Tibial artery (tissue), 4 donors: ENCODE measurements around the gene HEATR5B.
"Not testable (repeated sequence)": the region's sequence is repeated elsewhere in the genome, so short reads cannot be mapped to it uniquely, and the experiment has no call there.

Experiments
- DNase-seq, 2 donors: peaks; one replicate each; pipeline ENCODE4 v3.0.0-alpha.2; 2019
- H3K27ac ChIP-seq, 2 donors: fragments of 200-600 bp; sonication (generic) in 1 of 2; 1 replicate in 1 of 2; 2 replicates in 1 of 2; pipeline ENCODE4 v1.5.1; 2018 to 2019; ENCODE audit warnings: mild to moderate bottlenecking in 1 of 2
- H3K27me3 ChIP-seq, 2 donors: fragments of 200-600 bp; sonication (generic) in 1 of 2; one replicate each; pipeline versions ENCODE4 v1.5.1 to v1.6.0; 2016 to 2019
- H3K36me3 ChIP-seq, 3 donors: fragments of 200-600 bp; sonication (generic) in 2 of 3; one replicate each; pipeline ENCODE4 v1.5.1; 2016 to 2019; ENCODE audit warnings: mild to moderate bottlenecking in 2 of 3
- H3K4me1 ChIP-seq, 4 donors: fragments of 200-600 bp; sonication (generic) in 2 of 4; 1 replicate in 3 of 4; 2 replicates in 1 of 4; pipeline ENCODE4 v1.5.1; 2016 to 2019
- H3K4me3 ChIP-seq, 2 donors: fragments of 200-600 bp; sonication (generic) in 1 of 2; 1 replicate in 1 of 2; 2 replicates in 1 of 2; pipeline ENCODE4 v1.5.1; 2018 to 2019; ENCODE audit warnings: mild to moderate bottlenecking in 2 of 2
- H3K9me3 ChIP-seq, 3 donors: fragments of 200-600 bp; sonication (generic) in 1 of 3; one replicate each; pipeline ENCODE4 v1.5.1; 2016 to 2019
- CTCF ChIP-seq, 2 experiments: fragments of 200-600 bp in 1 of 2; fragments of 450-650 bp in 1 of 2; IDR thresholded peaks; one replicate each; pipeline ENCODE4 v1.5.1; 2017 to 2019; ENCODE audit warnings: antibody characterized with exemption in 2 of 2, mild to moderate bottlenecking in 1 of 2, moderate library complexity in 1 of 2
- intact Hi-C: fragments of 100-400 bp; cut with DNase I; formaldehyde crosslinking; loops from one replicate; pipeline ENCODE4 v1.15.0; 2023; ENCODE audit warnings: low total_unique reads

HEATR5B gene

GRCh38 chr2:37000988-37001556 is 83.1 kb downstream of the HEATR5B start:
- Histone ChIP-seq H3K27me3 (no peaks in the 10 kb centered on the region), H3K27ac (no peak overlapping the region), H3K9me3 (no peaks in the 10 kb centered on the region), H3K4me1 (no peaks in the 10 kb centered on the region), H3K4me3 (no peak overlapping the region), H3K36me3 (peaks cover 70 to 95% (median 80%) of the 10 kb centered on the region in 3 donors)
- TF ChIP-seq CTCF (IDR thresholded peaks at IDR 0.05) = no peak
- DNase-seq = no peak
- intact Hi-C loops = no loop called here

GRCh38 chr2:37000318-37000717 is 83.9 kb downstream of the HEATR5B start:
- H3K27ac ChIP-seq = no peak overlapping the region
- intact Hi-C loops = no loop called here

GRCh38 chr2:36999416-36999815 is 84.8 kb downstream of the HEATR5B start:
- DNase-seq, H3K27me3 ChIP-seq, H3K4me1 ChIP-seq, H3K4me3 ChIP-seq, intact Hi-C loops, H3K27ac ChIP-seq, H3K9me3 ChIP-seq: not testable (repeated sequence)
- peaks cover 65 to 78% (median 66%) of the 10 kb centered on the region in 3 donors for H3K36me3 ChIP-seq

More at GRCh38 chr2:37000318-37000717, 83.9 kb downstream of the HEATR5B start:
- Histone ChIP-seq H3K4me1 (no peaks in the 10 kb centered on the region), H3K4me3 (no peak overlapping the region), H3K9me3 (no peaks in the 10 kb centered on the region), H3K36me3 (peaks cover 68 to 87% (median 75%) of the 10 kb centered on the region in 3 donors), H3K27me3 (no peaks in the 10 kb centered on the region)
- TF ChIP-seq CTCF (IDR thresholded peaks at IDR 0.05) = no peak
- no peak for DNase-seq

- DNase-seq = no peak
Observed at GRCh38 chr2:36993841-36994620, 90.1 kb downstream of the HEATR5B start.

GRCh38 chr2:36988008-36988407 is 96.2 kb downstream of the HEATR5B start:
- intact Hi-C loops = no loop called here

More at GRCh38 chr2:36993841-36994620, 90.1 kb downstream of the HEATR5B start:
- intact Hi-C loops = no loop called here
- H3K9me3 ChIP-seq = no peaks in the 10 kb centered on the region
- H3K4me1 ChIP-seq = no peaks in the 10 kb centered on the region
- H3K4me3 ChIP-seq = no peak overlapping the region
- no peak overlapping the region for H3K27ac ChIP-seq
- no peak for TF ChIP-seq CTCF (IDR thresholded peaks at IDR 0.05)
- H3K36me3 ChIP-seq = peaks cover 19 to 63% (median 42%) of the 10 kb centered on the region in 3 donors
- H3K27me3 ChIP-seq = no peaks in the 10 kb centered on the region

More at GRCh38 chr2:36988008-36988407, 96.2 kb downstream of the HEATR5B start:
- H3K27ac ChIP-seq = no peak overlapping the region
- H3K27me3 ChIP-seq = no peaks in the 10 kb centered on the region
- DNase-seq = no peak
- no peaks in the 10 kb centered on the region for H3K4me1 ChIP-seq
- peaks cover 19 to 59% (median 47%) of the 10 kb centered on the region in 3 donors for H3K36me3 ChIP-seq
- H3K9me3 ChIP-seq = no peaks in the 10 kb centered on the region
- no peak overlapping the region for H3K4me3 ChIP-seq
- no peak for TF ChIP-seq CTCF (IDR thresholded peaks at IDR 0.05)
